Endodermal cell (in vitro differentiated cells): ENCODE data around the gene IFITM1. TPM values are rescaled to one million over a fixed set of nuclear protein-coding genes. Genes with fewer than 3 reads are reported as not detected.
A peak's percentile ranks its signal among the peaks of the same experiment; 100 is the strongest.
"Not testable (repeated sequence)": the region's sequence is repeated elsewhere in the genome, so short reads cannot be mapped to it uniquely, and the experiment has no call there.

Experiments used
- DNase-seq: peaks from one replicate; pipeline ENCODE4 v3.0.0-alpha.2; 2017
- H3K27ac ChIP-seq: 2 replicates; pipeline ENCODE4 v1.5.1; 2013; ENCODE audit warnings: mild to moderate bottlenecking, low read depth, low read length, moderate library complexity
- H3K27me3 ChIP-seq: 2 replicates; pipeline ENCODE4 v1.6.1; 2013; ENCODE audit warnings: mild to moderate bottlenecking, low read length, moderate library complexity; ENCODE audit not compliant: insufficient read depth, control insufficient read depth, poor library complexity, severe bottlenecking
- H3K36me3 ChIP-seq: 2 replicates; pipeline ENCODE4 v1.7.0; 2013; ENCODE audit warnings: mild to moderate bottlenecking, low read length, moderate library complexity; ENCODE audit not compliant: control insufficient read depth, insufficient read depth
- H3K4me1 ChIP-seq: one replicate; pipeline ENCODE4 v1.7.0; 2013; ENCODE audit warnings: low read length; ENCODE audit not compliant: control insufficient read depth, insufficient read depth
- H3K4me3 ChIP-seq: 2 replicates; pipeline ENCODE4 v1.5.1; 2013; ENCODE audit warnings: mild to moderate bottlenecking, low read length, moderate library complexity
- H3K9ac ChIP-seq: 2 replicates; pipeline ENCODE4 v1.6.1; 2013; ENCODE audit warnings: mild to moderate bottlenecking, low read length, moderate library complexity; ENCODE audit not compliant: poor library complexity, severe bottlenecking; ENCODE audit errors: extremely low read depth
- H3K9me3 ChIP-seq: 2 replicates; pipeline ENCODE4 v1.6.1; 2013; ENCODE audit warnings: mild to moderate bottlenecking, low read length, moderate library complexity; ENCODE audit not compliant: control insufficient read depth
- H3K27ac Mint-ChIP-seq: 2 replicates; pipeline ENCODE4 v1.8.0; 2020; ENCODE audit warnings: mixed read lengths
- H3K27me3 Mint-ChIP-seq: 2 replicates; pipeline ENCODE4 v1.8.0; 2021; ENCODE audit warnings: mild to moderate bottlenecking, mixed read lengths; ENCODE audit not compliant: insufficient read depth
- H3K36me3 Mint-ChIP-seq: 2 replicates; pipeline ENCODE4 v1.8.0; 2020; ENCODE audit warnings: low read depth, mixed read lengths
- H3K4me1 Mint-ChIP-seq: 2 replicates; pipeline ENCODE4 v1.8.0; 2020; ENCODE audit warnings: mixed read lengths
- H3K4me3 Mint-ChIP-seq: 2 replicates; pipeline ENCODE4 v1.8.0; 2020; ENCODE audit warnings: mild to moderate bottlenecking, moderate library complexity, mixed read lengths
- H3K9me3 Mint-ChIP-seq: 2 replicates; pipeline ENCODE4 v1.8.0; 2020; ENCODE audit warnings: mild to moderate bottlenecking, mixed read lengths
- WGBS, 2 experiments: methylation state at CpG; one replicate each; pipeline versions ENCODE4 v1.1.5 to v1.1.7; 2013; ENCODE audit warnings: missing lambda C conversion rate in 2 of 2, mixed read lengths in 1 of 2; ENCODE audit not compliant: insufficient coverage in 1 of 2, insufficient read length in 1 of 2; 5-methylcytosine and 5-hydroxymethylcytosine counted together
- total RNA-seq, 2 donors: library from RNA; stranded (reverse); fragmentation: NEBNext Ultra II Directional in 1 of 2; extraction: Animal tissue kit (Norgen Biotek cat#: 25700) in 1 of 2; gene quantifications; 2 replicates in 1 of 2; 3 replicates in 1 of 2; pipeline ENCODE4 v1.2.1, GENCODE V29; 2021
- TF ChIP-seq, protein P1 (sequence below): fragments of 200-600 bp; sonication (generic); conservative IDR thresholded peaks from 2 replicates; pipeline ENCODE4 v1.5.0; 2021; ENCODE audit warnings: antibody characterized with exemption, mild to moderate bottlenecking

The IFITM1 gene
- total RNA-seq, 2 donors from 2014 or later = 211 to 558 TPM

DNA sequence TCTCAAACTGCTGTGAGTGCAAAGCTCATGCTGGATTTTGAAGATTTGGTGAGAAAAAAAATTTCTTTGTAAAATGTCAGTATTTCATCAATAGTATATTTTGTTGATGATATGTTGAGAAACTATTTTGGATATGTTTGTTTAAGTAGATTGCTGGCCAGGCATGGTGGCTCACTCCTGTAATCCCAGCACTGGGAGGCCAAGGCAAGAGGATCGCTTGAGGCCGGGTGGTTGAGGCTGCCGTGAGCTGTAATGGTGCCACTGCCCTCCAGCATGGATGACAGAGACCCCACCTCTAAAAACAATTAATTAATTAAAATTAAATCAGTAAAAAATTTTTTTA, 13.7 kb downstream of the IFITM1 start:
- H3K36me3 ChIP-seq = no peaks in the 10 kb centered on the region
- no peak for DNase-seq
- Mint-ChIP-seq H3K9me3 (peaks cover 30% of the 10 kb centered on the region), H3K27me3 (peaks cover 3% of the 10 kb centered on the region), H3K4me1 (peaks cover 22% of the 10 kb centered on the region), H3K36me3 (peaks cover 12% of the 10 kb centered on the region), H3K27ac (no peak overlapping the region), H3K4me3 (no peak overlapping the region)
- H3K4me1 ChIP-seq = no peaks in the 10 kb centered on the region
- TF ChIP-seq, protein P1, sequence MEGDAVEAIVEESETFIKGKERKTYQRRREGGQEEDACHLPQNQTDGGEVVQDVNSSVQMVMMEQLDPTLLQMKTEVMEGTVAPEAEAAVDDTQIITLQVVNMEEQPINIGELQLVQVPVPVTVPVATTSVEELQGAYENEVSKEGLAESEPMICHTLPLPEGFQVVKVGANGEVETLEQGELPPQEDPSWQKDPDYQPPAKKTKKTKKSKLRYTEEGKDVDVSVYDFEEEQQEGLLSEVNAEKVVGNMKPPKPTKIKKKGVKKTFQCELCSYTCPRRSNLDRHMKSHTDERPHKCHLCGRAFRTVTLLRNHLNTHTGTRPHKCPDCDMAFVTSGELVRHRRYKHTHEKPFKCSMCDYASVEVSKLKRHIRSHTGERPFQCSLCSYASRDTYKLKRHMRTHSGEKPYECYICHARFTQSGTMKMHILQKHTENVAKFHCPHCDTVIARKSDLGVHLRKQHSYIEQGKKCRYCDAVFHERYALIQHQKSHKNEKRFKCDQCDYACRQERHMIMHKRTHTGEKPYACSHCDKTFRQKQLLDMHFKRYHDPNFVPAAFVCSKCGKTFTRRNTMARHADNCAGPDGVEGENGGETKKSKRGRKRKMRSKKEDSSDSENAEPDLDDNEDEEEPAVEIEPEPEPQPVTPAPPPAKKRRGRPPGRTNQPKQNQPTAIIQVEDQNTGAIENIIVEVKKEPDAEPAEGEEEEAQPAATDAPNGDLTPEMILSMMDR = no peak
- no peaks in the 10 kb centered on the region for H3K27me3 ChIP-seq
- WGBS, 2 experiments = 90 to 96% methylated on average over 2 to 3 of the region's 3 CpGs
- H3K9me3 ChIP-seq = peaks cover 10% of the 10 kb centered on the region
- H3K9ac ChIP-seq = no peak overlapping the region
- no peak overlapping the region for H3K4me3 ChIP-seq
- no peak overlapping the region for H3K27ac ChIP-seq

DNA sequence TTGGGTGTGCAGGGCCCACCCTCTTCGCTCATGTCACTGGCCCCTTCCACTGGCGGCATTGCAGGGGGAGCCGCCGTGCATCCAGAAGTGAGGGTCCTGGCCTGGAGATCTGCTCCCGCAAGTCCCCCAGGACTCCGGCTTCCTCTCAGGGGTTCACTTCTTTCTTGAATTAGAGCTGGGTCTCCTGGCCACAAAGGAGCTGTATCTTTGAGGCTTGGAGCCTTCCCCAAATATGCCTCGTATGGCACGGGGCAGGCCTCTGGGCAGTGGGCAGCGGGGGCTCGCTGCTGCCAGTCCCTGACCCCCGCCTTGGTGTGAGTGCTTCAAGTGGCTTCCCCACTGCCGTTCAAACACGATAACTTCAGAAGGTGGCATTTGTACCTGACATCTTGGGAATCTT, 14.2 kb downstream of the IFITM1 start:
- Histone ChIP-seq H3K9me3 (peaks cover 14% of the 10 kb centered on the region), H3K4me3 (no peak overlapping the region), H3K36me3 (no peaks in the 10 kb centered on the region), H3K27me3 (no peaks in the 10 kb centered on the region), H3K9ac (no peak overlapping the region), H3K4me1 (no peaks in the 10 kb centered on the region), H3K27ac (no peak overlapping the region)
- no peak overlapping the region for H3K27ac Mint-ChIP-seq
- H3K9me3 Mint-ChIP-seq = peaks cover 35% of the 10 kb centered on the region
- TF ChIP-seq, protein P1 = no peak
- H3K36me3 Mint-ChIP-seq = peaks cover 12% of the 10 kb centered on the region
- no peak overlapping the region for H3K4me3 Mint-ChIP-seq
- H3K27me3 Mint-ChIP-seq = peaks cover 3% of the 10 kb centered on the region
- H3K4me1 Mint-ChIP-seq = peaks cover 22% of the 10 kb centered on the region
- WGBS, 2 experiments = 95 to 96% methylated on average over 12 to 13 of the region's 13 CpGs
- no peak for DNase-seq

- H3K27me3 Mint-ChIP-seq, H3K4me3 ChIP-seq, H3K4me1 ChIP-seq, H3K4me3 Mint-ChIP-seq, H3K27me3 ChIP-seq, DNase-seq, H3K36me3 ChIP-seq, H3K9ac ChIP-seq, H3K27ac ChIP-seq, H3K27ac Mint-ChIP-seq: not testable (repeated sequence)
- WGBS, 2 experiments = 86 to 88% methylated on average over 7 to 15 of the region's 15 CpGs
- peaks cover 25% of the 10 kb centered on the region for H3K4me1 Mint-ChIP-seq
- peaks cover 19% of the 10 kb centered on the region for H3K9me3 ChIP-seq
- peaks cover 12% of the 10 kb centered on the region for H3K36me3 Mint-ChIP-seq
- H3K9me3 Mint-ChIP-seq = peaks cover 41% of the 10 kb centered on the region
These were observed 14.8 kb downstream of the IFITM1 start for GRCh38 chr11:328516-329100.

DNA sequence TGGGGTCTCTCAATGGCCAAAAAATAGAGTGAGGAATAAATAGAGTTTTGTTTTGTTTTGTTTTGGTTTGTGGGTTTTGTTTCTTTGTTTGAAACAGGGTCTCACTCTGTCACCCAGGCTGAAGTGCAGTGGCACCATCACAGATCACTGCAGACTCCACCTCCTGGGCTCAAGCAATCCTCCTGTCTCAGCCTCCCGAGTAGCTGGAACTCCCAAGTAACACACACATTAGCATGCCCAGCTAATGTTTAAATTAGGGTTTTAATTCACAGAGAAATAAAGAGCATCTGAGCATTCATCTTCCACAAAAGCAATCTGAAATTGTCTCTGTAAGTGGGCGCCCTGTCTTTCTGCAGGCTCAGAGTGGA, 16.0 kb downstream of the IFITM1 start:
- TF ChIP-seq, protein P1 = no peak
- no peaks in the 10 kb centered on the region for H3K36me3 ChIP-seq
- Mint-ChIP-seq H3K36me3 (peaks cover 12% of the 10 kb centered on the region), H3K9me3 (peaks cover 41% of the 10 kb centered on the region), H3K4me3 (no peak overlapping the region), H3K27ac (no peak overlapping the region), H3K27me3 (peaks cover 3% of the 10 kb centered on the region), H3K4me1 (peaks cover 27% of the 10 kb centered on the region)
- H3K4me3 ChIP-seq = no peak overlapping the region
- H3K27me3 ChIP-seq = no peaks in the 10 kb centered on the region
- no peak overlapping the region for H3K9ac ChIP-seq
- WGBS, 2 experiments = 97 to 100% methylated on average over 1 to 2 of the region's 2 CpGs
- peak; percentile 20 for DNase-seq
- H3K4me1 ChIP-seq = peaks cover 4% of the 10 kb centered on the region
- peaks cover 19% of the 10 kb centered on the region for H3K9me3 ChIP-seq
- H3K27ac ChIP-seq = no peak overlapping the region
